T-helper 17 cell (primary cell): ENCODE results near the gene C4orf33. TPM values are rescaled to one million over a fixed set of nuclear protein-coding genes. Genes with fewer than 3 reads are reported as not detected.

Experiments used
- total RNA-seq, 4 donors: library from RNA in 2 of 4; stranded (reverse) in 2 of 4; gene quantifications; one replicate each; pipeline ENCODE4 v1.2.3 and lab custom pipeline; 2022 to 2026

C4orf33 gene
- total RNA-seq, 2 donors from 2014 or later = 8.4 to 12.1 TPM

Other genes with a start within 250 kb of the C4orf33 start
- 10 to 100 TPM; 19.5 to 21.2 TPM for gene SCLT1, start 2.6 kb upstream of the C4orf33 start, total RNA-seq